D721Med (cell line): ENCODE measurements around the gene RPGR.

ENCODE experiments used
- DNase-seq: peaks from one replicate; pipeline ENCODE4 v3.0.0; 2011; ENCODE audit warnings: low spot score; ENCODE audit not compliant: insufficient read length
- FAIRE-seq: peaks from 2 replicates; lab custom pipeline; 2011; peaks lifted over from hg19 to GRCh38; lab: Jason Lieb, UNC
- CTCF ChIP-seq: IDR thresholded peaks from 2 replicates; pipeline ENCODE4 v1.5.1; 2012; ENCODE audit warnings: mild to moderate bottlenecking, control low read depth; ENCODE audit not compliant: insufficient read depth; ENCODE audit errors: missing control alignments

The RPGR gene

GRCh38 chrX:38240541-38240940 is 86.8 kb downstream of the RPGR start:
- TF ChIP-seq CTCF: no peak
- no peak for DNase-seq
- FAIRE-seq: no peak

- no peak for TF ChIP-seq CTCF
- no peak for FAIRE-seq
- DNase-seq: no peak
Observed at GRCh38 chrX:38236901-38237615, 90.3 kb downstream of the RPGR start.

GRCh38 chrX:38233891-38234667 is 93.2 kb downstream of the RPGR start:
- DNase-seq (no peak), FAIRE-seq (no peak)
- TF ChIP-seq CTCF: no peak

GRCh38 chrX:38232079-38232686 is 95.1 kb downstream of the RPGR start:
- FAIRE-seq: no peak

GRCh38 chrX:38225093-38225492 is 102.2 kb downstream of the RPGR start:
- FAIRE-seq (no peak), DNase-seq (no peak)
- no peak for TF ChIP-seq CTCF

More at GRCh38 chrX:38232079-38232686, 95.1 kb downstream of the RPGR start:
- no peak for TF ChIP-seq CTCF
- DNase-seq: no peak

- no peak for TF ChIP-seq CTCF
- no peak for FAIRE-seq
- no peak for DNase-seq
Observed at GRCh38 chrX:38224160-38224559, 103.1 kb downstream of the RPGR start.
